OCI-M2 (cell line): Measurements from ENCODE around the gene PCDHB6.
"Not testable (repeated sequence)": the region's sequence is repeated elsewhere in the genome, so short reads cannot be mapped to it uniquely, and the experiment has no call there.

Experiments used
- DNase-seq: peaks from one replicate; lab custom pipeline; 2025; ENCODE audit not compliant: unreplicated experiment; lab: John Stamatoyannopoulos, UW

Gene PCDHB6

GRCh38 chr5:141157901-141158300, 8.0 kb downstream of the PCDHB6 start:
- DNase-seq: not testable (repeated sequence)

GRCh38 chr5:141172381-141173204, 22.7 kb downstream of the PCDHB6 start, which contains the start of gene PCDHB7:
PCDHB7 (plus strand) TSS chr5:141172644; CDS start chr5:141172836, 192 bp downstream.
- DNase-seq: no peak

GRCh38 chr5:141174291-141175104, 24.6 kb downstream of the PCDHB6 start:
- not testable (repeated sequence) for DNase-seq

GRCh38 chr5:141175933-141176332, 26.1 kb downstream of the PCDHB6 start:
- DNase-seq: no peak

- DNase-seq: not testable (repeated sequence)
These were observed 27.8 kb downstream of the PCDHB6 start, which contains the start of gene PCDHB8 for GRCh38 chr5:141177577-141178191. PCDHB8 (plus strand) TSS chr5:141177790; CDS start chr5:141178035, 245 bp downstream.

GRCh38 chr5:141179371-141179770, 29.5 kb downstream of the PCDHB6 start:
- DNase-seq: not testable (repeated sequence)

- not testable (repeated sequence) for DNase-seq
These were observed 30.0 kb downstream of the PCDHB6 start for GRCh38 chr5:141179876-141180275.

- no peak for DNase-seq
These were observed 30.5 kb downstream of the PCDHB6 start for GRCh38 chr5:141180313-141180712.

- no peak for DNase-seq
These were observed 32.4 kb downstream of the PCDHB6 start, which contains the start of gene PCDHB16 for GRCh38 chr5:141182248-141182647. PCDHB16 (plus strand) TSS chr5:141182387; CDS start chr5:141182560, 173 bp downstream.

GRCh38 chr5:141184117-141184855, 34.4 kb downstream of the PCDHB6 start:
- not testable (repeated sequence) for DNase-seq

- no peak for DNase-seq
These were observed 37.1 kb downstream of the PCDHB6 start, which contains the start of gene PCDHB9 for GRCh38 chr5:141186897-141187512. PCDHB9 (plus strand) TSS chr5:141187161; CDS start chr5:141187319, 158 bp downstream.

- DNase-seq: not testable (repeated sequence)
These were observed 38.8 kb downstream of the PCDHB6 start for GRCh38 chr5:141188682-141189081.

- not testable (repeated sequence) for DNase-seq
These were observed 39.3 kb downstream of the PCDHB6 start for GRCh38 chr5:141189131-141189530.

- no peak for DNase-seq
These were observed 42.4 kb downstream of the PCDHB6 start, which contains the start of gene PCDHB10 for GRCh38 chr5:141192110-141192725. PCDHB10 (plus strand) TSS chr5:141192353; CDS start chr5:141192553, 200 bp downstream.

GRCh38 chr5:141194332-141194731, 44.5 kb downstream of the PCDHB6 start:
- DNase-seq: not testable (repeated sequence)

GRCh38 chr5:141196363-141196762, 46.5 kb downstream of the PCDHB6 start:
- DNase-seq: no peak

- DNase-seq: peak; percentile 51
These were observed 49.7 kb downstream of the PCDHB6 start, which contains the start of gene PCDHB11 for GRCh38 chr5:141199359-141200235. PCDHB11 (plus strand) TSS chr5:141199627; CDS start chr5:141199775, 148 bp downstream.

- DNase-seq: not testable (repeated sequence)
These were observed 51.3 kb downstream of the PCDHB6 start for GRCh38 chr5:141201126-141201525.
